Coronary artery (tissue), 2 donors: ENCODE measurements around the gene KCNQ2.
A peak's percentile ranks its signal among the peaks of the same experiment; 100 is the strongest.

Experiments
- DNase-seq: peaks from one replicate; pipeline ENCODE4 v3.0.0-alpha.2; 2017; ENCODE audit warnings: low spot score
- H3K27ac ChIP-seq, 2 donors: fragments of 200-600 bp; sonication (generic); one replicate each; pipeline ENCODE4 v1.5.1; 2016 to 2019
- H3K4me3 ChIP-seq: fragments of 200-600 bp; sonication (generic); 2 replicates; pipeline ENCODE4 v1.5.1; 2016; ENCODE audit warnings: mild to moderate bottlenecking, moderate library complexity
- TF ChIP-seq, protein P1 (sequence below): fragments of 200-600 bp; sonication (generic); IDR thresholded peaks from one replicate; pipeline ENCODE4 v1.5.1; 2019; ENCODE audit warnings: antibody characterized with exemption

The KCNQ2 gene

GRCh38 chr20:63500902-63501817, 28.7 kb upstream of the KCNQ2 start:
- H3K27ac ChIP-seq: no peak overlapping the region
- TF ChIP-seq, protein P1, sequence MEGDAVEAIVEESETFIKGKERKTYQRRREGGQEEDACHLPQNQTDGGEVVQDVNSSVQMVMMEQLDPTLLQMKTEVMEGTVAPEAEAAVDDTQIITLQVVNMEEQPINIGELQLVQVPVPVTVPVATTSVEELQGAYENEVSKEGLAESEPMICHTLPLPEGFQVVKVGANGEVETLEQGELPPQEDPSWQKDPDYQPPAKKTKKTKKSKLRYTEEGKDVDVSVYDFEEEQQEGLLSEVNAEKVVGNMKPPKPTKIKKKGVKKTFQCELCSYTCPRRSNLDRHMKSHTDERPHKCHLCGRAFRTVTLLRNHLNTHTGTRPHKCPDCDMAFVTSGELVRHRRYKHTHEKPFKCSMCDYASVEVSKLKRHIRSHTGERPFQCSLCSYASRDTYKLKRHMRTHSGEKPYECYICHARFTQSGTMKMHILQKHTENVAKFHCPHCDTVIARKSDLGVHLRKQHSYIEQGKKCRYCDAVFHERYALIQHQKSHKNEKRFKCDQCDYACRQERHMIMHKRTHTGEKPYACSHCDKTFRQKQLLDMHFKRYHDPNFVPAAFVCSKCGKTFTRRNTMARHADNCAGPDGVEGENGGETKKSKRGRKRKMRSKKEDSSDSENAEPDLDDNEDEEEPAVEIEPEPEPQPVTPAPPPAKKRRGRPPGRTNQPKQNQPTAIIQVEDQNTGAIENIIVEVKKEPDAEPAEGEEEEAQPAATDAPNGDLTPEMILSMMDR: no peak
- H3K4me3 ChIP-seq: no peak overlapping the region
- DNase-seq: no peak

GRCh38 chr20:63500151-63500901, 27.9 kb upstream of the KCNQ2 start:
- H3K27ac ChIP-seq: no peak overlapping the region
- no peak overlapping the region for H3K4me3 ChIP-seq
- DNase-seq: no peak
- TF ChIP-seq, protein P1: no peak

DNA sequence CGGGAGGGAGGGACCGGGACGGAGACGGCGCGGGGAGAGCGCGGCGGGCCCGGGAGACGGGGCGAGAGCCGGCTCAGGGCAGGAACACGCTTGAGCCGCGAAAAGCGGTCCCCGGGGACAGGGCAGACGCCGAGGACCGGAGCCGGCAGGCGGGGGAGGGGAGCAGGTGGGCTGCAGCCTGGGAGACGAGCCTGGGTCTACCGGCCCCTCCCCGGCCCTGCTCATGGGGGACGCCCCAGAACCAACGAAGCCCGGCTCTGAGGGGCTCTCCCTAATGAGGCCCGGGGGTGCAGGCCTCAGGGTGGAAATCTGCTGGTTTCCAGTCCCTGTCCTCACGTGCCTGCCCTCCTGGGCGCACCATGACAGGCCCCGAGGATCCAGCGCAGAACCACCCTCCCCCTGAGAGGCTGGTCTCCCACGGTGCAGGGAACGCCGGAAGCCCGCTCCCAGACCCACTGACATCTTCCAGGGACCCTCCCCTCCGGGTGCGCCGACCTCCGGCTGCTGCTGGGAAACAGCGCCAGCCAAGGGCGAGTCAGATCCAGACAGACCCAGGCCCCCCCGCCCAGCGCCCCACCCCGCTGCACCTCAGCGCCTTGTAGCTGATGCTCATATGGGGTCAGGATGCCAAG, 27.0 kb upstream of the KCNQ2 start:
- H3K27ac ChIP-seq: no peak overlapping the region
- peak overlapping the region; percentile 73 for H3K4me3 ChIP-seq
- TF ChIP-seq, protein P1: no peak
- no peak for DNase-seq

- TF ChIP-seq, protein P1: no peak
- H3K4me3 ChIP-seq: peak within 1 kb of the TSS; percentile 73
- DNase-seq: no peak
- H3K27ac ChIP-seq: no peak within 1 kb of the TSS
Measured at GRCh38 chr20:63498960-63499337, 26.5 kb upstream of the KCNQ2 start, which contains the start of gene EEF1A2. Gene EEF1A2 (minus strand): TSS chr20:63499083. CDS start chr20:63497763, 1,320 bp downstream.

- Histone ChIP-seq H3K27ac (no peak overlapping the region), H3K4me3 (peak overlapping the region; percentile 73)
- DNase-seq: no peak
- TF ChIP-seq, protein P1: no peak
Measured at GRCh38 chr20:63497946-63498935, 25.8 kb upstream of the KCNQ2 start.
